ENCODE measurements around the gene CAPN3. TPM values are rescaled to one million over a fixed set of nuclear protein-coding genes. Genes with fewer than 3 reads are reported as not detected.

CAPN3 gene
- total RNA-seq, 4 donors from 2014 or later = 0.29 to 17.4 (median 9.4) TPM

- no peak overlapping the region for H3K4me3 ChIP-seq
- intact Hi-C loops (cut with DNase I; ENCODE audit: low total_unique reads) = no loop called here
- no peaks in the 10 kb centered on the region for H3K9me3 ChIP-seq
- no peak for DNase-seq
- H3K36me3 ChIP-seq = no peaks in the 10 kb centered on the region
- H3K27me3 ChIP-seq = no peaks in the 10 kb centered on the region
- TF ChIP-seq CTCF (IDR thresholded peaks at IDR 0.05) (no peak), POLR2A (IDR thresholded peaks at IDR 0.05) (no peak)
- no peak overlapping the region for H3K27ac ChIP-seq
- H3K4me1 ChIP-seq = no peaks in the 10 kb centered on the region
Measured at GRCh38 chr15:42385206-42385979, 26.1 kb downstream of the CAPN3 start.

GRCh38 chr15:42385980-42386700, 26.8 kb downstream of the CAPN3 start:
- H3K27ac ChIP-seq = no peak overlapping the region
- intact Hi-C loops (cut with DNase I; ENCODE audit: low total_unique reads) = no loop called here
- H3K9me3 ChIP-seq = no peaks in the 10 kb centered on the region
- H3K4me3 ChIP-seq = no peak overlapping the region
- no peak for DNase-seq
- no peaks in the 10 kb centered on the region for H3K27me3 ChIP-seq
- no peaks in the 10 kb centered on the region for H3K36me3 ChIP-seq
- TF ChIP-seq CTCF (IDR thresholded peaks at IDR 0.05) = no peak
- no peak for TF ChIP-seq POLR2A (IDR thresholded peaks at IDR 0.05)
- H3K4me1 ChIP-seq = no peaks in the 10 kb centered on the region

GRCh38 chr15:42387603-42388002, 28.3 kb downstream of the CAPN3 start:
- Histone ChIP-seq H3K36me3 (no peaks in the 10 kb centered on the region), H3K4me1 (no peaks in the 10 kb centered on the region), H3K4me3 (no peak overlapping the region), H3K9me3 (no peaks in the 10 kb centered on the region), H3K27me3 (no peaks in the 10 kb centered on the region), H3K27ac (no peak overlapping the region)
- intact Hi-C loops (cut with DNase I; ENCODE audit: low total_unique reads) = no loop called here
- TF ChIP-seq POLR2A (IDR thresholded peaks at IDR 0.05) (no peak), CTCF (IDR thresholded peaks at IDR 0.05) (no peak)
- no peak for DNase-seq

DNA sequence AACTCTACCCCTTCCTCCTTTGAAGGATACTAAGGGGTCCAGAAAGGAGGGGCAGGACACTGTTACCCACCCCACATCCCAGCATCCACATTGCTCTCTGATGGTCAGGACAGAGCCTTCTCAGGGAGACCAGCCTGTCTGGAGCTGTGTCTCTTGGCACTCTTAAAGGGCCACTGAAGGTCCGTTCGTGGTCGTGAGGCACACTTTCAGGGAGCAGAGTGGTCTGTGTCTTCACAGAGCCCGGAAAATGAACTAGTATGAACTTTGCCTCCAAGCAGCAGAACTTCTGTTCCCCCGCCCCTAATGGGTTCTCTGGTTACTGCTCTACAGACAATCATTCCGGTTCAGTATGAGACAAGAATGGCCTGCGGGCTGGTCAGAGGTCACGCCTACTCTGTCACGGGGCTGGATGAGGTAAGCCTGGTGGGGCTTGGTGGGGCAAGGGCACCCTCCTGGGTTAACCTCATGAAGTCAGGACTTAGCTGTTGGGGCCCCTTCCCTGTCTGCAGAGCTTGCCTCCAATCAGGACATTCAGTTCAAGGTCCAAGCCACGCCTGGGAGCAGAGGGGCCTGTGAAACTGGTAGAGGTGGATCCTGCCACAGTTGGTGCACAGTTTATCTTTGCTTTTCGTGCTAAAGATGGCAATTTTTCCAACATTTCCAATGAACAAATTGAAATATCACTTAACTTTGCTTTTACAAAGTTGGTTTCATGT, 33.2 kb downstream of the CAPN3 start:
- Histone ChIP-seq H3K27ac (no peak overlapping the region), H3K36me3 (no peaks in the 10 kb centered on the region), H3K4me3 (no peak overlapping the region), H3K9me3 (no peaks in the 10 kb centered on the region), H3K27me3 (no peaks in the 10 kb centered on the region), H3K4me1 (no peaks in the 10 kb centered on the region)
- no peak for DNase-seq
- TF ChIP-seq POLR2A (IDR thresholded peaks at IDR 0.05) = no peak
- TF ChIP-seq CTCF (IDR thresholded peaks at IDR 0.05) = no peak
- intact Hi-C loops (cut with DNase I; ENCODE audit: low total_unique reads) = no loop called here

DNA sequence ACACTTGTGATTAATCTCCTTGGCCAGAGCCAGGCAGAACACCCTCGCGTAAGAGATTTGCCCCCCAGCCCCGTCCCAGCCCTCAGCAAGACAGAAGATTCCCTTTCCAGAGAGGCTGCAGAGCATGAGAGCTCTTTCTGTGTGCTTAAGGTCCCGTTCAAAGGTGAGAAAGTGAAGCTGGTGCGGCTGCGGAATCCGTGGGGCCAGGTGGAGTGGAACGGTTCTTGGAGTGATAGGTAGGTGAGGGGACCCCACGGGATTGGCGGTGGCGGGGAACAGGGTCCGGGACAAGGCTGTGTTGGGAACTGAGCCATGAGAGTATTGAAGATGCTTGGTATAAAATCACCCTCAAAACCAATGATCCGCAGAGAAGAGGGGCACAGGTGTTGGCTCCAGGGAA, 34.8 kb downstream of the CAPN3 start:
- Histone ChIP-seq H3K4me1 (no peaks in the 10 kb centered on the region), H3K9me3 (no peaks in the 10 kb centered on the region), H3K36me3 (no peaks in the 10 kb centered on the region), H3K27ac (no peak overlapping the region), H3K4me3 (no peak overlapping the region), H3K27me3 (no peaks in the 10 kb centered on the region)
- DNase-seq = no peak
- intact Hi-C loops (cut with DNase I; ENCODE audit: low total_unique reads) = no loop called here
- no peak for TF ChIP-seq POLR2A (IDR thresholded peaks at IDR 0.05)
- no peak for TF ChIP-seq CTCF (IDR thresholded peaks at IDR 0.05)
